Astrocyte (in vitro differentiated cells and primary cell): ENCODE data around the gene NEAT1. TPM values are rescaled to one million over a fixed set of nuclear protein-coding genes. Genes with fewer than 3 reads are reported as not detected.
A peak's percentile ranks its signal among the peaks of the same experiment; 100 is the strongest.

Experiments
- DNase-seq: peaks from one replicate; pipeline ENCODE4 v3.0.0-alpha.2; 2010; ENCODE audit warnings: low read depth
- FAIRE-seq: peaks from 2 replicates; lab custom pipeline; 2011; peaks lifted over from hg19 to GRCh38; lab: Jason Lieb, UNC
- H2AFZ ChIP-seq: 2 replicates; pipeline ENCODE4 v1.6.0; 2012; ENCODE audit warnings: low read depth, low read length, inconsistent platforms
- H3K27ac ChIP-seq: 2 replicates; pipeline ENCODE4 v1.5.1; 2011; ENCODE audit warnings: low read depth, low read length, inconsistent platforms
- H3K27me3 ChIP-seq: 2 replicates; pipeline ENCODE4 v1.6.0; 2011; ENCODE audit warnings: low read length, inconsistent platforms; ENCODE audit not compliant: insufficient read depth
- H3K36me3 ChIP-seq: 2 replicates; pipeline ENCODE4 v1.5.1; 2011; ENCODE audit warnings: low read length, inconsistent platforms; ENCODE audit not compliant: insufficient read depth
- H3K4me1 ChIP-seq: 2 replicates; pipeline ENCODE4 v1.5.1; 2011; ENCODE audit warnings: low read length, inconsistent platforms; ENCODE audit not compliant: insufficient read depth
- H3K4me2 ChIP-seq: 2 replicates; pipeline ENCODE4 v1.6.0; 2012; ENCODE audit warnings: low read length, inconsistent platforms
- H3K4me3 ChIP-seq: 2 replicates; pipeline ENCODE4 v1.5.1; 2011; ENCODE audit warnings: low read depth, mild to moderate bottlenecking, low read length, inconsistent platforms; ENCODE audit not compliant: insufficient read depth
- H3K79me2 ChIP-seq: 2 replicates; pipeline ENCODE4 v1.6.0; 2012; ENCODE audit warnings: mild to moderate bottlenecking, low read length, inconsistent platforms; ENCODE audit not compliant: insufficient read depth
- H3K9ac ChIP-seq: 2 replicates; pipeline ENCODE4 v1.6.0; 2012; ENCODE audit warnings: mild to moderate bottlenecking, low read length, inconsistent platforms
- H3K9me3 ChIP-seq: 2 replicates; pipeline ENCODE4 v1.5.1; 2012; ENCODE audit warnings: low read depth, mild to moderate bottlenecking, low read length, inconsistent platforms; ENCODE audit not compliant: insufficient read depth
- H4K20me1 ChIP-seq: 2 replicates; pipeline ENCODE4 v1.6.0; 2012; ENCODE audit warnings: low read length, inconsistent platforms; ENCODE audit not compliant: insufficient read depth
- H3K27ac Mint-ChIP-seq: one replicate; pipeline ENCODE4 v1.8.0; 2021; ENCODE audit warnings: mild to moderate bottlenecking, mixed read lengths; ENCODE audit not compliant: unreplicated experiment
- H3K27me3 Mint-ChIP-seq: one replicate; pipeline ENCODE4 v1.8.0; 2021; ENCODE audit warnings: low read depth, mixed read lengths; ENCODE audit not compliant: unreplicated experiment
- H3K36me3 Mint-ChIP-seq: one replicate; pipeline ENCODE4 v1.8.0; 2021; ENCODE audit warnings: low read depth, mixed read lengths; ENCODE audit not compliant: unreplicated experiment
- H3K4me1 Mint-ChIP-seq: one replicate; pipeline ENCODE4 v1.8.0; 2021; ENCODE audit warnings: low read depth, mixed read lengths; ENCODE audit not compliant: unreplicated experiment
- H3K4me3 Mint-ChIP-seq: one replicate; pipeline ENCODE4 v1.8.0; 2021; ENCODE audit warnings: mild to moderate bottlenecking, moderate library complexity, mixed read lengths; ENCODE audit not compliant: unreplicated experiment
- H3K9me3 Mint-ChIP-seq: one replicate; pipeline ENCODE4 v1.8.0; 2021; ENCODE audit warnings: mild to moderate bottlenecking, mixed read lengths; ENCODE audit not compliant: unreplicated experiment
- EZH2 ChIP-seq: IDR thresholded peaks from 2 replicates; pipeline ENCODE4 v1.6.1; 2012; ENCODE audit warnings: mild to moderate bottlenecking, low read length, inconsistent platforms; ENCODE audit not compliant: insufficient read depth
- total RNA-seq: library from RNA; stranded (reverse); gene quantifications from 2 replicates; pipeline ENCODE4 v1.2.1, GENCODE V29; 2021
- TF ChIP-seq, protein P1 (sequence below): IDR thresholded peaks from 2 replicates; pipeline ENCODE4 v1.5.1; 2011; ENCODE audit warnings: low read depth, mild to moderate bottlenecking, inconsistent platforms, low read length, moderate library complexity; ENCODE audit not compliant: insufficient read depth

Gene NEAT1
- total RNA-seq, 1 donor from 2014 or later = 317 TPM

DNA sequence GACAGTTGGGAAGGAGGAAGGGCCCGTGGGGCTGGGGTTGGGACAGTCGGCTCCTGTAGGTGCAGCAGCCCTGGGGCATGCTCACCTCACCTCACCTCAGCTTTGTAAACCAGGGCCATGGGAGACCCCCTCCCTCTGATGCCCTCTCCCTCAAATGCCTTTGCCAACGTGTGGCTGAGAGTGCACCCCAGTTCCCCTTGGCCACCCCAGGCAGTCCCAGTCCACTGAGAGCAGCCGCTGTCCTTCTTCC, 4.2 kb upstream of the NEAT1 start:
- H3K4me1 ChIP-seq = peaks cover 62% of the 10 kb centered on the region
- Mint-ChIP-seq H3K27me3 (no peaks in the 10 kb centered on the region), H3K9me3 (no peaks in the 10 kb centered on the region), H3K4me1 (peaks cover 61% of the 10 kb centered on the region), H3K36me3 (no peaks in the 10 kb centered on the region), H3K4me3 (peak overlapping the region; percentile 72), H3K27ac (peak overlapping the region; percentile 100)
- peaks cover 6% of the 10 kb centered on the region for H4K20me1 ChIP-seq
- peaks cover 74% of the 10 kb centered on the region for H3K79me2 ChIP-seq
- no peak overlapping the region for H3K4me3 ChIP-seq
- no peaks in the 10 kb centered on the region for H3K9me3 ChIP-seq
- H3K4me2 ChIP-seq = peak overlapping the region; percentile 94
- TF ChIP-seq, protein P1, sequence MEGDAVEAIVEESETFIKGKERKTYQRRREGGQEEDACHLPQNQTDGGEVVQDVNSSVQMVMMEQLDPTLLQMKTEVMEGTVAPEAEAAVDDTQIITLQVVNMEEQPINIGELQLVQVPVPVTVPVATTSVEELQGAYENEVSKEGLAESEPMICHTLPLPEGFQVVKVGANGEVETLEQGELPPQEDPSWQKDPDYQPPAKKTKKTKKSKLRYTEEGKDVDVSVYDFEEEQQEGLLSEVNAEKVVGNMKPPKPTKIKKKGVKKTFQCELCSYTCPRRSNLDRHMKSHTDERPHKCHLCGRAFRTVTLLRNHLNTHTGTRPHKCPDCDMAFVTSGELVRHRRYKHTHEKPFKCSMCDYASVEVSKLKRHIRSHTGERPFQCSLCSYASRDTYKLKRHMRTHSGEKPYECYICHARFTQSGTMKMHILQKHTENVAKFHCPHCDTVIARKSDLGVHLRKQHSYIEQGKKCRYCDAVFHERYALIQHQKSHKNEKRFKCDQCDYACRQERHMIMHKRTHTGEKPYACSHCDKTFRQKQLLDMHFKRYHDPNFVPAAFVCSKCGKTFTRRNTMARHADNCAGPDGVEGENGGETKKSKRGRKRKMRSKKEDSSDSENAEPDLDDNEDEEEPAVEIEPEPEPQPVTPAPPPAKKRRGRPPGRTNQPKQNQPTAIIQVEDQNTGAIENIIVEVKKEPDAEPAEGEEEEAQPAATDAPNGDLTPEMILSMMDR = no peak
- no peak for TF ChIP-seq EZH2
- H2AFZ ChIP-seq = no peak overlapping the region
- FAIRE-seq (no peak), DNase-seq (no peak)
- peak overlapping the region; percentile 100 for H3K27ac ChIP-seq
- peak overlapping the region; percentile 96 for H3K9ac ChIP-seq
- no peaks in the 10 kb centered on the region for H3K36me3 ChIP-seq
- no peaks in the 10 kb centered on the region for H3K27me3 ChIP-seq

- peak overlapping the region; percentile 72 for H3K4me3 Mint-ChIP-seq
- FAIRE-seq (no peak), DNase-seq (peak; percentile 90)
- Histone ChIP-seq H3K9ac (peak overlapping the region; percentile 96), H3K4me3 (peak overlapping the region; percentile 1), H3K27me3 (no peaks in the 10 kb centered on the region), H2AFZ (peak overlapping the region; percentile 26), H3K79me2 (peaks cover 79% of the 10 kb centered on the region), H4K20me1 (peaks cover 11% of the 10 kb centered on the region), H3K27ac (peak overlapping the region; percentile 100), H3K4me2 (peak overlapping the region; percentile 94), H3K4me1 (peaks cover 62% of the 10 kb centered on the region), H3K36me3 (no peaks in the 10 kb centered on the region), H3K9me3 (no peaks in the 10 kb centered on the region)
- no peaks in the 10 kb centered on the region for H3K36me3 Mint-ChIP-seq
- H3K4me1 Mint-ChIP-seq = peaks cover 64% of the 10 kb centered on the region
- H3K27me3 Mint-ChIP-seq = no peaks in the 10 kb centered on the region
- TF ChIP-seq, protein P1 = no peak
- TF ChIP-seq EZH2 = no peak
- no peaks in the 10 kb centered on the region for H3K9me3 Mint-ChIP-seq
- peak overlapping the region; percentile 100 for H3K27ac Mint-ChIP-seq
Observed at GRCh38 chr11:65418681-65419459, 3.7 kb upstream of the NEAT1 start.

DNA sequence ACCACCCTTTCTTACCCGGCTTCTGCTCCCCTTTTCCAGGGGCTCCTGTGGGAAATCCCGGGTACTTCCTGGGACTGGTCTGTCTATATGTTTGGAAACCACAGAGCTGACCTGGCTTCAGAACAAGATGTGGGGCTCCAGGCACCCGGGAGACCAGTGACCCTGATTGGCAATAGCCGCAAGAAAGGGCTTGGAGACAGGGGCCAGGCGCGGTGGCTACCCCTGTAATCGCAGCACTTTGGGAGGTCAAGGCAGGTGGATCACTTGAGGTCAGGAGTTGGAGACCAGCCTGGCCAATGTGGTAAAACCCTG, 3.2 kb upstream of the NEAT1 start:
- H3K4me3 Mint-ChIP-seq = peak overlapping the region; percentile 72
- Histone ChIP-seq H3K4me2 (peak overlapping the region; percentile 94), H3K9me3 (no peaks in the 10 kb centered on the region), H3K4me3 (peak overlapping the region; percentile 1), H4K20me1 (peaks cover 17% of the 10 kb centered on the region), H2AFZ (no peak overlapping the region), H3K9ac (peak overlapping the region; percentile 96), H3K27ac (peak overlapping the region; percentile 100), H3K4me1 (peaks cover 62% of the 10 kb centered on the region), H3K79me2 (peaks cover 85% of the 10 kb centered on the region), H3K36me3 (peaks cover 2% of the 10 kb centered on the region), H3K27me3 (no peaks in the 10 kb centered on the region)
- H3K27me3 Mint-ChIP-seq = no peaks in the 10 kb centered on the region
- FAIRE-seq (no peak), DNase-seq (no peak)
- TF ChIP-seq, protein P1 = no peak
- TF ChIP-seq EZH2 = no peak
- H3K9me3 Mint-ChIP-seq = peaks cover 1% of the 10 kb centered on the region
- H3K36me3 Mint-ChIP-seq = peaks cover 2% of the 10 kb centered on the region
- peak overlapping the region; percentile 100 for H3K27ac Mint-ChIP-seq
- H3K4me1 Mint-ChIP-seq = peaks cover 68% of the 10 kb centered on the region
